SK-N-SH treated with all-trans-retinoic acid at 6 μM for 48 hours (cell line): ENCODE data around the gene ZNF155.

Source experiments
- ATAC-seq: fragments of 200-7000 bp; cut with Tn5 transposase; 3 replicates; pipeline ENCODE4 v1.9.1; 2020; ENCODE audit warnings: mild to moderate bottlenecking, moderate library complexity
- ARNTL ChIP-seq: fragments of 450-650 bp; formaldehyde crosslinking; IDR thresholded peaks from 2 replicates; pipeline ENCODE4 v1.5.0; 2020; ENCODE audit warnings: low read depth, mild to moderate bottlenecking, moderate library complexity, borderline replicate concordance
- ESRRG ChIP-seq: fragments of 250-450 bp; sonication (Bioruptor Pico); IDR thresholded peaks from 2 replicates; pipeline ENCODE4 v1.6.1; 2021; ENCODE audit warnings: mild to moderate bottlenecking
- GLIS3 ChIP-seq: fragments of 250-450 bp; sonication (Bioruptor Pico); IDR thresholded peaks from 2 replicates; pipeline ENCODE4 v1.5.0; 2020; ENCODE audit warnings: mild to moderate bottlenecking, moderate library complexity
- ISL1 ChIP-seq: fragments of 250-450 bp; sonication (Bioruptor Pico); IDR thresholded peaks from 2 replicates; pipeline ENCODE4 v2.1.2; 2022; ENCODE audit warnings: mild to moderate bottlenecking, moderate library complexity
- OSR1 ChIP-seq: fragments of 250-450 bp; sonication (Bioruptor Pico); IDR thresholded peaks from 2 replicates; pipeline ENCODE4 v1.8.0; 2022; ENCODE audit warnings: moderate library complexity, mild to moderate bottlenecking, inconsistent platforms
- PPARA ChIP-seq: fragments of 250-450 bp; sonication (Bioruptor Pico); IDR thresholded peaks from 2 replicates; pipeline ENCODE4 v1.5.0; 2020; ENCODE audit warnings: mild to moderate bottlenecking, borderline replicate concordance
- RARB ChIP-seq: fragments of 250-450 bp; sonication (Bioruptor Pico); IDR thresholded peaks from 2 replicates; pipeline ENCODE4 v1.8.0; 2021; ENCODE audit warnings: mild to moderate bottlenecking, moderate library complexity
- TCF4 ChIP-seq: fragments of 250-450 bp; sonication (Bioruptor Pico); IDR thresholded peaks from 2 replicates; pipeline ENCODE4 v1.8.0; 2021; ENCODE audit warnings: mild to moderate bottlenecking, moderate library complexity, borderline replicate concordance
- TOX ChIP-seq: fragments of 250-450 bp; sonication (Bioruptor Pico); IDR thresholded peaks from 2 replicates; pipeline ENCODE4 v1.8.0; 2021; ENCODE audit warnings: mild to moderate bottlenecking, moderate library complexity, borderline replicate concordance
- TSHZ2 ChIP-seq: fragments of 250-450 bp; sonication (Bioruptor Pico); IDR thresholded peaks from 2 replicates; pipeline ENCODE4 v1.5.0; 2020; ENCODE audit warnings: mild to moderate bottlenecking, moderate library complexity
- ZFP3 ChIP-seq: fragments of 250-450 bp; sonication (Bioruptor Pico); IDR thresholded peaks from 2 replicates; pipeline ENCODE4 v1.5.0; 2020; ENCODE audit warnings: mild to moderate bottlenecking, moderate library complexity
- ZFP30 ChIP-seq: fragments of 450-650 bp; formaldehyde crosslinking; IDR thresholded peaks from 2 replicates; pipeline ENCODE4 v1.5.0; 2022; ENCODE audit warnings: mild to moderate bottlenecking, moderate library complexity
- ZNF70 ChIP-seq: fragments of 450-650 bp; formaldehyde crosslinking; IDR thresholded peaks from 2 replicates; pipeline ENCODE4 v1.5.0; 2020; ENCODE audit warnings: mild to moderate bottlenecking, moderate library complexity
- ZNF8 ChIP-seq: fragments of 450-650 bp; formaldehyde crosslinking; IDR thresholded peaks from 2 replicates; pipeline ENCODE4 v1.5.0; 2020; ENCODE audit warnings: mild to moderate bottlenecking, moderate library complexity
- TF ChIP-seq, protein P1 (sequence below): fragments of 250-450 bp; sonication (Bioruptor Pico); IDR thresholded peaks from 2 replicates; pipeline ENCODE4 v1.8.0; 2021; ENCODE audit warnings: low read depth, mild to moderate bottlenecking, moderate library complexity, borderline replicate concordance
- TF ChIP-seq, protein P2 (sequence below): fragments of 250-450 bp; sonication (Bioruptor Pico); IDR thresholded peaks from 2 replicates; pipeline ENCODE4 v1.5.1; 2021; ENCODE audit warnings: mild to moderate bottlenecking, moderate library complexity
- TF ChIP-seq, protein P3 (sequence below): fragments of 250-450 bp; sonication (Bioruptor Pico); IDR thresholded peaks from 2 replicates; pipeline ENCODE4 v1.8.0; 2020; ENCODE audit warnings: mild to moderate bottlenecking, moderate library complexity, borderline replicate concordance

Gene ZNF155

DNA sequence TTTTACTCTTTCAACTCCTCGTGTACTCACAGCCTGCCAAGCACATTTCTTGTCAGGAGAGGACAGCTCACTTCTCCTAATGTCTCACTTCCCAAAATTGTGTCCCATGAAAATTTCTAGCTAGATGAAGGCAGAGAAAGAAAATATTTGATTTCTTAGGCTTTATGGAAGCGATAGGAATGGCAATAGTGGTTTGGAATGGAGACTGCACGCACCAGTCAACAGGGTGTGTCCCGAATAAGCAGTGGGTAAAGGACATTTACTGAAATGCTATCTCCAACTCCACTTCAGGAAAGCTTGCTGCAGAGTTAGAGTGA lies 40.9 kb downstream of the ZNF155 start:
- ATAC-seq: no peak
- TF ChIP-seq, protein P1, sequence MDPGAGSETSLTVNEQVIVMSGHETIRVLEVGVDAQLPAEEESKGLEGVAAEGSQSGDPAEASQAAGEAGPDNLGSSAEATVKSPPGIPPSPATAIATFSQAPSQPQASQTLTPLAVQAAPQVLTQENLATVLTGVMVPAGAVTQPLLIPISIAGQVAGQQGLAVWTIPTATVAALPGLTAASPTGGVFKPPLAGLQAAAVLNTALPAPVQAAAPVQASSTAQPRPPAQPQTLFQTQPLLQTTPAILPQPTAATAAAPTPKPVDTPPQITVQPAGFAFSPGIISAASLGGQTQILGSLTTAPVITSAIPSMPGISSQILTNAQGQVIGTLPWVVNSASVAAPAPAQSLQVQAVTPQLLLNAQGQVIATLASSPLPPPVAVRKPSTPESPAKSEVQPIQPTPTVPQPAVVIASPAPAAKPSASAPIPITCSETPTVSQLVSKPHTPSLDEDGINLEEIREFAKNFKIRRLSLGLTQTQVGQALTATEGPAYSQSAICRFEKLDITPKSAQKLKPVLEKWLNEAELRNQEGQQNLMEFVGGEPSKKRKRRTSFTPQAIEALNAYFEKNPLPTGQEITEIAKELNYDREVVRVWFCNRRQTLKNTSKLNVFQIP (CRISPR knock-in tag): no peak
- TF ChIP-seq, protein P2, sequence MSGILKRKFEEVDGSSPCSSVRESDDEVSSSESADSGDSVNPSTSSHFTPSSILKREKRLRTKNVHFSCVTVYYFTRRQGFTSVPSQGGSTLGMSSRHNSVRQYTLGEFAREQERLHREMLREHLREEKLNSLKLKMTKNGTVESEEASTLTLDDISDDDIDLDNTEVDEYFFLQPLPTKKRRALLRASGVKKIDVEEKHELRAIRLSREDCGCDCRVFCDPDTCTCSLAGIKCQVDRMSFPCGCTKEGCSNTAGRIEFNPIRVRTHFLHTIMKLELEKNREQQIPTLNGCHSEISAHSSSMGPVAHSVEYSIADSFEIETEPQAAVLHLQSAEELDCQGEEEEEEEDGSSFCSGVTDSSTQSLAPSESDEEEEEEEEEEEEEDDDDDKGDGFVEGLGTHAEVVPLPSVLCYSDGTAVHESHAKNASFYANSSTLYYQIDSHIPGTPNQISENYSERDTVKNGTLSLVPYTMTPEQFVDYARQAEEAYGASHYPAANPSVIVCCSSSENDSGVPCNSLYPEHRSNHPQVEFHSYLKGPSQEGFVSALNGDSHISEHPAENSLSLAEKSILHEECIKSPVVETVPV (CRISPR knock-in tag): no peak

GRCh38 chr19:44025217-44025936 lies 41.4 kb downstream of the ZNF155 start, which contains the start of gene ZNF222:
Gene ZNF222, plus strand, starts transcription at chr19:44025379. Its CDS starts 58 bp downstream, at chr19:44025437.
- ATAC-seq: peak; percentile 100
- TF ChIP-seq ESRRG: no peak
- TF ChIP-seq OSR1 (CRISPR knock-in tag): no peak
- TF ChIP-seq ARNTL (CRISPR knock-in tag): no peak
- no peak for TF ChIP-seq ZNF70 (CRISPR knock-in tag)
- no peak for TF ChIP-seq TCF4 (CRISPR knock-in tag)
- TF ChIP-seq ZFP3 (CRISPR knock-in tag): no peak
- no peak for TF ChIP-seq TOX (CRISPR knock-in tag)
- TF ChIP-seq, protein P1 (CRISPR knock-in tag): no peak
- TF ChIP-seq, protein P3, sequence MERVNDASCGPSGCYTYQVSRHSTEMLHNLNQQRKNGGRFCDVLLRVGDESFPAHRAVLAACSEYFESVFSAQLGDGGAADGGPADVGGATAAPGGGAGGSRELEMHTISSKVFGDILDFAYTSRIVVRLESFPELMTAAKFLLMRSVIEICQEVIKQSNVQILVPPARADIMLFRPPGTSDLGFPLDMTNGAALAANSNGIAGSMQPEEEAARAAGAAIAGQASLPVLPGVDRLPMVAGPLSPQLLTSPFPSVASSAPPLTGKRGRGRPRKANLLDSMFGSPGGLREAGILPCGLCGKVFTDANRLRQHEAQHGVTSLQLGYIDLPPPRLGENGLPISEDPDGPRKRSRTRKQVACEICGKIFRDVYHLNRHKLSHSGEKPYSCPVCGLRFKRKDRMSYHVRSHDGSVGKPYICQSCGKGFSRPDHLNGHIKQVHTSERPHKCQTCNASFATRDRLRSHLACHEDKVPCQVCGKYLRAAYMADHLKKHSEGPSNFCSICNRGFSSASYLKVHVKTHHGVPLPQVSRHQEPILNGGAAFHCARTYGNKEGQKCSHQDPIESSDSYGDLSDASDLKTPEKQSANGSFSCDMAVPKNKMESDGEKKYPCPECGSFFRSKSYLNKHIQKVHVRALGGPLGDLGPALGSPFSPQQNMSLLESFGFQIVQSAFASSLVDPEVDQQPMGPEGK: no peak
- no peak for TF ChIP-seq ZNF8 (CRISPR knock-in tag)
- TF ChIP-seq ZFP30 (CRISPR knock-in tag): no peak
- TF ChIP-seq, all 23 proteins: peak for 0

GRCh38 chr19:44026622-44027021 lies 42.6 kb downstream of the ZNF155 start:
- no peak for ATAC-seq
- TF ChIP-seq ZNF8 (CRISPR knock-in tag) (no peak), TOX (CRISPR knock-in tag) (no peak), ISL1 (CRISPR knock-in tag) (no peak), TCF4 (CRISPR knock-in tag) (no peak)
- TF ChIP-seq, protein P1 (CRISPR knock-in tag): no peak
- TF ChIP-seq, all 23 proteins: peak for 0

DNA sequence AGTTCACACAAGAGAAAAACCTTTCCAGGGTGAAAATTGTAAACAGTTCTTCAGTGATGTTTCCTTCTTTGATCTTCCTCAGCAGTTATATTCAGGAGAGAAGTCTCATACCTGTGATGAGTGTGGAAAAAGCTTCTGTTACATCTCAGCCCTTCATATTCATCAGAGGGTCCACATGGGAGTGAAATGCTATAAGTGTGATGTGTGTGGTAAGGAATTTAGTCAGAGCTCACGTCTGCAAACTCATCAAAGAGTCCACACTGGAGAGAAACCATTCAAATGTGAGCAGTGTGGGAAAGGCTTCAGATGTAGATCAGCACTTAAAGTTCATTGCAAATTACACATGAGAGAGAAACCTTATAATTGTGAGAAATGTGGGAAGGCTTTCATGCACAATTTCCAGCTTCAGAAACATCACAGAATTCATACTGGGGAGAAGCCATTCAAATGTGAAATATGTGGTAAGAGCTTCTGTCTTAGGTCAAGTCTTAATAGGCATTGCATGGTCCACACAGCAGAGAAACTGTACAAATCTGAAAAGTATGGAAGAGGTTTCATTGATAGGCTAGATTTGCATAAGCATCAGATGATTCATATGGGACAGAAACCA lies 48.1 kb downstream of the ZNF155 start:
- ATAC-seq: no peak
- TF ChIP-seq TCF4 (CRISPR knock-in tag) (no peak), ZFP3 (CRISPR knock-in tag) (no peak), RARB (no peak), PPARA (CRISPR knock-in tag) (no peak), TSHZ2 (CRISPR knock-in tag) (no peak), ZNF8 (CRISPR knock-in tag) (no peak), GLIS3 (CRISPR knock-in tag) (no peak)
- TF ChIP-seq, protein P1 (CRISPR knock-in tag): no peak
- TF ChIP-seq, protein P3: no peak
